Astrocyte of the spinal cord (primary cell): ENCODE measurements around the gene MYO16.

Experiments used
- DNase-seq: peaks from one replicate; pipeline ENCODE4 v3.0.0; 2011; ENCODE audit warnings: low read depth, low spot score
- H3K4me3 ChIP-seq: 2 replicates; pipeline ENCODE4 v1.5.1; 2011; ENCODE audit warnings: low read depth, mild to moderate bottlenecking, low read length, moderate library complexity
- in situ Hi-C: cut with HindIII; loops from 2 replicates; pipeline ENCODE4 v1.10.0; 2017; ENCODE audit warnings: low sequenced_read_pairs
- TF ChIP-seq, protein P1 (sequence below): IDR thresholded peaks from 2 replicates; pipeline ENCODE4 v1.5.1; 2012; ENCODE audit warnings: low read depth, mild to moderate bottlenecking, low read length, inconsistent platforms

Gene MYO16

DNA sequence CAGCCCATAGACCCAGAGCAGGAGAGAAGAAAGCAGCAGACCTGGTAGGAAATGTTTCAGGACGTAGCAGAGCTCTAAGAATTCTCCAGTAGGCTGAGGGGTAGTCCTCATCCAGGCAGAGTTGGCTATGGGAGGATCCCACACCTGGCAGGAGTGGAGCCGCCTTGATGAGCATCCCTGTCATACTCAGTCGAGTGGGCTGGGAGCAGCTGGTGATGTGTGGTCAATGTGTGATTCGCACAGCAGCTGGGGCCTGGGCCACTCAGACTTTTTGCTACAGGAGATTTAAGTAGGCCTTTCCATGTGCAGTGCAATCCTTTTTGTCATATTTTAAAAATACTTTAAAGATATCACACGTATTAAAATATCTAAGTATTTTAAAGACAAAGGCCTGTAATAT, 56.6 kb downstream of the MYO16 start:
- TF ChIP-seq, protein P1, sequence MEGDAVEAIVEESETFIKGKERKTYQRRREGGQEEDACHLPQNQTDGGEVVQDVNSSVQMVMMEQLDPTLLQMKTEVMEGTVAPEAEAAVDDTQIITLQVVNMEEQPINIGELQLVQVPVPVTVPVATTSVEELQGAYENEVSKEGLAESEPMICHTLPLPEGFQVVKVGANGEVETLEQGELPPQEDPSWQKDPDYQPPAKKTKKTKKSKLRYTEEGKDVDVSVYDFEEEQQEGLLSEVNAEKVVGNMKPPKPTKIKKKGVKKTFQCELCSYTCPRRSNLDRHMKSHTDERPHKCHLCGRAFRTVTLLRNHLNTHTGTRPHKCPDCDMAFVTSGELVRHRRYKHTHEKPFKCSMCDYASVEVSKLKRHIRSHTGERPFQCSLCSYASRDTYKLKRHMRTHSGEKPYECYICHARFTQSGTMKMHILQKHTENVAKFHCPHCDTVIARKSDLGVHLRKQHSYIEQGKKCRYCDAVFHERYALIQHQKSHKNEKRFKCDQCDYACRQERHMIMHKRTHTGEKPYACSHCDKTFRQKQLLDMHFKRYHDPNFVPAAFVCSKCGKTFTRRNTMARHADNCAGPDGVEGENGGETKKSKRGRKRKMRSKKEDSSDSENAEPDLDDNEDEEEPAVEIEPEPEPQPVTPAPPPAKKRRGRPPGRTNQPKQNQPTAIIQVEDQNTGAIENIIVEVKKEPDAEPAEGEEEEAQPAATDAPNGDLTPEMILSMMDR = no peak
- no peak for DNase-seq
- in situ Hi-C loops = no loop called here
- H3K4me3 ChIP-seq = no peak overlapping the region

DNA sequence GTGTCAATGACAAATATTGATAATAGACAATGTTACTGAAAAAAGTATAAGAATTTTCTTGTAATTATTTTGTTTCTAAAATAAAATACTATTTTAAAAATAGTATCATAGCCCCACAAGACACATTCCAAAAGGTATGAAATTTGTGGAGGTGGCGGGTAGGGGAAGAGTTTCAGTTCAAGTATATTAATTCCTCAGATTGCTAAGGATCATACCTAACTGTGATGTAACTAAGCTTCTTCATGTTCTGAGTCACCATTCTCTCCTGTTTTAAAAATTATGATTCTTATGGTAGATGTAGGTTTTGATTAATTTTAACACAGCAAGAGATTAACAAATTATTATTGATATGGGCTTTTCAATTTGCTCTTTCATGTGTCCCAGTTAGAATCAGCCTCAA, 61.3 kb downstream of the MYO16 start:
- no peak for DNase-seq
- TF ChIP-seq, protein P1 = no peak
- in situ Hi-C loops = no loop called here
- no peak overlapping the region for H3K4me3 ChIP-seq

DNA sequence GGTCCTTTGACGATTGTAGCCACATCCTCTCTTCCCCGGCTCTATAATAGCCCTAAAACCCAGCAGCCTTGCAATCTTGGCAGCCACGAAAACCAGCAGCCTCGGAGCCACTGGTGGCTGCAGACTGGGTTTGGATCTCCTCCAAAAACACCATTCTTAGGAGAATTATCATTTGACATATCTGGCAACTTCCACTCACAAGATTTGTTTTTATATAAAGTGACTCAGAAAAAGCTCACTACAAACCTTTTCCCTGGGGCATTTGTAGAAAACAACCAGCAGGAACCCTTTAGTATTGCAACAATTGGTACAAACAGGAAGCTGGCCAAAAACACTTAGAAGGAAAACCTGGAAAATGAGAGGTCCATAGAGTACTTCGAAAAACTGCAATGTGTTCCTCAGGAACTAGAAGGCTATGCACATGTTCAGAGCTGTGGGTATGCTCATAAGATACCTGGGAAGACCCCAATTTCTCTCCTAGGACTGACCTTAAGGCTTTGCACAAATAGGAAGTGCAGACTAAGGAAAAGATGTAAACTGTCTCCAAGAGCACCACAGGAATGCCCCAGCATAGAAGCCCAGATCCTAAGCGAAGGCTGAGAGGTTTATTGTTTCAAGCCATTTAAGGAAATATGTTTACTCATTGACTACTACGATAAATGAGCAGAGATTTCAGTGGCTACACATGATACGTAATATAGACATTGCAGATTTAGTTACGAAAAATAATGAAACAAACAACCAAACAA, 71.2 kb downstream of the MYO16 start:
- TF ChIP-seq, protein P1 = no peak
- DNase-seq = peak; percentile 97
- in situ Hi-C loops = no loop called here
- no peak overlapping the region for H3K4me3 ChIP-seq

DNA sequence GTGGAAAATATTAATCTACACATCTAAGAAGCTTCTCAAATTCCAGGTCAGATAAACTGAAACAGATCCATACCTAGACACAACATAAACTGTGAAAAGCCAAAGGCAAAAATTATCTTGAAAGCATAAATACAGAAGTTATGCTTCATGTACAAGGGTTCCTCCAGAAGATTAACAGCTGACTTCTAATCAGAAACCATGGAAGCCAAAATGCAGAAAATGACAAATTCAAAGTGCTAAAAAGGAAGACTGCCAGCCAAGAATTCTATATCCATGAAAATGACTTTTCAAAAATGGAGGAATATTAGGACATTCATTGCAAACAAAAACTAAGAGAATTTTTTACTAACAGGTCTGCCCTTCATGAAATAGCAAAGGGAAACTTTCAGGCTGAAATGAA, 72.8 kb downstream of the MYO16 start:
- H3K4me3 ChIP-seq = no peak overlapping the region
- in situ Hi-C loops = no loop called here
- DNase-seq = no peak
- TF ChIP-seq, protein P1 = no peak

DNA sequence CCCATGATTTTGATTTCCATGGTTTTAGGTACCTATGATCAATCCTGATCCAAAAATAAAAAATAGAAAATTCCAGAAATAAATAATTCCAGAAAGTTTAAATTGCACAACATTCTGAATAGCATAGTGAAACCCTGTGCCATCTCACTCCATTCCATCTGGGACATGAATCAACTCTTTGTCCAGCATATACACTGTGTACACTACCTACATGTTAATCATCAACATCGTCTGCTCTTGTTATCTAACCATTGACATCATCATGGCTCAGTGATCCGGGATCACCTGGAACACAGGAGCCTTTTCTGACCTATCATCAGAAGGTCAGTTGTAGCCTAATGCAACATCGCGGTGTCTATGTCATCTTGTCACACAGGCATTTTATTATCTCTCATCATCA, 75.6 kb downstream of the MYO16 start:
- no peak for DNase-seq
- no peak overlapping the region for H3K4me3 ChIP-seq
- TF ChIP-seq, protein P1 = no peak
- in situ Hi-C loops = no loop called here

DNA sequence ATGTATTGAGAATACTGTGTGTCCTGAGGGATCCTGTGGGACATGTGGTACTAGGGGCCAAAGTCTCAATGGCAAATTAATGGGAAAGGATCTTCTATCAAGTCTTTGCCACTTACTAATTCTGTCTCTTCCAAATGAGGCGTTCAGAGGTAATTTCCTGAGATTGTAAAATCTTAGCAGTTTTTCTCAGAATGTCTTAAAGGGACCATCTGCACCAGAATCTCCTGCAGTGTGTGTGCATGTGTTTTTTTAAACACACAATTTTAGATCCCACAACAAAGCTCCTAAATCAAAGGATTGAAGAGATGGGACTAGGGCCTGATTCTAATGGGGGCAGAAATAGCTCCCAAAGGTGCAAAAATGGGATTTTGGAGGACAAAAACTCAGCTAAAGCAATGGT, 78.2 kb downstream of the MYO16 start:
- in situ Hi-C loops = no loop called here
- no peak for DNase-seq
- H3K4me3 ChIP-seq = no peak overlapping the region
- TF ChIP-seq, protein P1 = no peak
